Caco-2 (cell line): Measurements from ENCODE around the gene UFSP2. TPM values are rescaled to one million over a fixed set of nuclear protein-coding genes. Genes with fewer than 3 reads are reported as not detected.

Experiments used
- BruUV-seq: library from RNA; stranded (reverse); fragments of 400-500 nt; replicated peaks from 2 replicates; lab custom pipeline; 2021; lab: Mats Ljungman, UMichigan
- CTCF ChIA-PET: fragments of 300-600 bp; sonication (Branson Sonifier 250); formaldehyde crosslinking; loops from one replicate; lab custom pipeline; 2022; ENCODE audit warnings: antibody characterized with exemption; lab: Charles Lee
- POLR2A ChIA-PET: fragments of 300-600 bp; sonication (Branson Sonifier 250); formaldehyde crosslinking; loops from one replicate; lab custom pipeline; 2022; ENCODE audit warnings: antibody characterized with exemption; lab: Charles Lee
- DNase-seq, 2 experiments: peaks; one replicate each; pipeline versions ENCODE4 v3.0.0 to v3.0.0-alpha.2; 2020 to 2022
- H3K27me3 ChIP-seq: replicated peaks from 2 replicates; pipeline ENCODE4 v1.6.0; 2011; ENCODE audit warnings: low read length; ENCODE audit not compliant: control insufficient read depth, insufficient read depth
- H3K36me3 ChIP-seq: 2 replicates; pipeline ENCODE4 v1.5.1; 2011; ENCODE audit warnings: low read length; ENCODE audit not compliant: control insufficient read depth, insufficient read depth
- H3K4me1 ChIP-seq: fragments of 250-450 bp; sonication (Bioruptor Pico); 2 replicates; pipeline ENCODE4 v1.5.1; 2020; ENCODE audit warnings: mild to moderate bottlenecking
- H3K4me3 ChIP-seq: 2 replicates; pipeline ENCODE4 v1.5.1; 2011; ENCODE audit warnings: low read depth, mild to moderate bottlenecking, control low read depth, low read length
- H3K9me3 ChIP-seq: fragments of 250-450 bp; sonication (Bioruptor Pico); 2 replicates; pipeline ENCODE4 v1.5.1; 2020; ENCODE audit warnings: mild to moderate bottlenecking, moderate library complexity
- H3K27ac Mint-ChIP-seq: one replicate; pipeline ENCODE4 v1.8.0; 2022; ENCODE audit warnings: mixed read lengths; ENCODE audit not compliant: unreplicated experiment
- H3K27me3 Mint-ChIP-seq: one replicate; pipeline ENCODE4 v1.8.0; 2022; ENCODE audit warnings: mixed read lengths; ENCODE audit not compliant: insufficient read depth, unreplicated experiment
- H3K36me3 Mint-ChIP-seq: one replicate; pipeline ENCODE4 v1.8.0; 2022; ENCODE audit warnings: mild to moderate bottlenecking, mixed read lengths; ENCODE audit not compliant: insufficient read depth, unreplicated experiment
- H3K4me1 Mint-ChIP-seq: one replicate; pipeline ENCODE4 v1.8.0; 2022; ENCODE audit warnings: low read depth, mixed read lengths; ENCODE audit not compliant: unreplicated experiment
- H3K4me3 Mint-ChIP-seq: one replicate; pipeline ENCODE4 v1.8.0; 2022; ENCODE audit warnings: mild to moderate bottlenecking, moderate library complexity, mixed read lengths; ENCODE audit not compliant: unreplicated experiment
- H3K9me3 Mint-ChIP-seq: one replicate; pipeline ENCODE4 v1.8.0; 2022; ENCODE audit warnings: mixed read lengths; ENCODE audit not compliant: unreplicated experiment
- intact Hi-C: fragments of 100-400 bp; cut with micrococcal nuclease; formaldehyde crosslinking; loops from one replicate; pipeline ENCODE4 v1.10.0; 2022; ENCODE audit not compliant: unreplicated experiment
- total RNA-seq: library from RNA; stranded (reverse); gene quantifications from 2 replicates; pipeline ENCODE4 v1.2.3, GENCODE V29; 2022
- TF ChIP-seq, protein P1 (sequence below), 2 experiments: fragments of 200-600 bp in 1 of 2; IDR thresholded peaks; 1 replicate in 1 of 2; 2 replicates in 1 of 2; pipeline versions ENCODE4 v1.5.1 to v1.8.0; 2011 to 2022; ENCODE audit warnings: antibody characterized with exemption in 1 of 2, control low read depth in 1 of 2, inconsistent platforms in 1 of 2, low read depth in 1 of 2, low read length in 1 of 2, mild to moderate bottlenecking in 1 of 2, moderate library complexity in 1 of 2; ENCODE audit not compliant: insufficient read depth in 1 of 2, severe bottlenecking in 1 of 2, unreplicated experiment in 1 of 2

The UFSP2 gene
- total RNA-seq, 1 experiment from 2014 or later: 17.4 TPM

DNA sequence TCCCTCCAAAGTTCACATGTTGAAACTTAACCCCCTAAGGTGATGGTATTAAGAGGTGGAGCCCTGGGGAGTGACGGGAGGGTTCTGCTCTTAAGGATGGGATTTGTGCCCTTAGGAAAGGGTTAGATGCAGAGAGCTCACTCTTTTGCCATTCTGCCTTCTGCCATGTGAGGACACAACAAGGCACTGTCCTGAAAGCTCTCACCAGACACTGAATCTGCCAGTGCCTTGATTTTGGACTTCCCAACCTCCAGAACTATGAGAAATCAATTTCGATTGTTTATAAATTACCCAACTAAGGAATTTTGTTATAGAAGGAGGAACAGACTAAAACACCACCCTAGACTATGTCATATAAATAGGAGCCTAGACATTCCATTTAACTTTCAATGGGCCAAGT, 41.7 kb downstream of the UFSP2 start:
- Mint-ChIP-seq H3K9me3 (no peaks in the 10 kb centered on the region), H3K36me3 (no peaks in the 10 kb centered on the region), H3K4me1 (no peaks in the 10 kb centered on the region), H3K4me3 (no peak overlapping the region), H3K27me3 (no peaks in the 10 kb centered on the region), H3K27ac (no peak overlapping the region)
- intact Hi-C loops: no loop called here
- no peaks in the 10 kb centered on the region for H3K27me3 ChIP-seq
- no TSS peak for BruUV-seq
- TF ChIP-seq, protein P1, sequence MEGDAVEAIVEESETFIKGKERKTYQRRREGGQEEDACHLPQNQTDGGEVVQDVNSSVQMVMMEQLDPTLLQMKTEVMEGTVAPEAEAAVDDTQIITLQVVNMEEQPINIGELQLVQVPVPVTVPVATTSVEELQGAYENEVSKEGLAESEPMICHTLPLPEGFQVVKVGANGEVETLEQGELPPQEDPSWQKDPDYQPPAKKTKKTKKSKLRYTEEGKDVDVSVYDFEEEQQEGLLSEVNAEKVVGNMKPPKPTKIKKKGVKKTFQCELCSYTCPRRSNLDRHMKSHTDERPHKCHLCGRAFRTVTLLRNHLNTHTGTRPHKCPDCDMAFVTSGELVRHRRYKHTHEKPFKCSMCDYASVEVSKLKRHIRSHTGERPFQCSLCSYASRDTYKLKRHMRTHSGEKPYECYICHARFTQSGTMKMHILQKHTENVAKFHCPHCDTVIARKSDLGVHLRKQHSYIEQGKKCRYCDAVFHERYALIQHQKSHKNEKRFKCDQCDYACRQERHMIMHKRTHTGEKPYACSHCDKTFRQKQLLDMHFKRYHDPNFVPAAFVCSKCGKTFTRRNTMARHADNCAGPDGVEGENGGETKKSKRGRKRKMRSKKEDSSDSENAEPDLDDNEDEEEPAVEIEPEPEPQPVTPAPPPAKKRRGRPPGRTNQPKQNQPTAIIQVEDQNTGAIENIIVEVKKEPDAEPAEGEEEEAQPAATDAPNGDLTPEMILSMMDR (IDR thresholded peaks at IDR 0.05; ENCODE audit: insufficient read depth in 1 of 2, low read depth in 1 of 2, low read length in 1 of 2, severe bottlenecking in 1 of 2, unreplicated experiment in 1 of 2): no peak
- H3K4me3 ChIP-seq: no peak overlapping the region
- peaks cover 4% of the 10 kb centered on the region; the same call in 1 of the 2 replicates for H3K4me1 ChIP-seq
- no peaks in the 10 kb centered on the region for H3K9me3 ChIP-seq
- ChIA-PET CTCF (no interaction called here), POLR2A (interaction anchor here (1.9 kb wide), 1 partner anchor 13 kb away, joined by 5 read pairs; the partner anchor contains the start of gene ANKRD37)
- H3K36me3 ChIP-seq: no peaks in the 10 kb centered on the region
- no peak for DNase-seq

DNA sequence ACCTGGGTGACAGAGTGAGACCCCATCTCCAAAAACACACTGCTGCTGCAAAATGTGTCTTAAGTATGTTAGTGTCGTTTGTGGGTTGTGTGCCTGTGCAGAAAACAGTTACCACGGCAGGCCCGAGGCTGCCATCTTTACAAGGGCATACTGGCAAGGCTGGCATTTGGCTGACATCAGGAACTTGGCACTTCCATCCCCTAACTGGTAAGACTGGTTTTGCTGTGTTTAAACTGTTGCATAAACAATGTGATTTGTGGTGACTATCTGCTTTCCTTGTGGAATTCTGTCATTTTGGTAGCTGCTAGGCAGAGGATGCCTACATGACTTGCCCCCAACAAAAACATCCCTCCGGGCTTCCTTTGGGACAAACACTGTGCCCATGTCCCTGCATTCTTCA, 42.3 kb downstream of the UFSP2 start:
- Histone ChIP-seq H3K9me3 (no peaks in the 10 kb centered on the region), H3K4me1 (peaks cover 4% of the 10 kb centered on the region; the same call in 1 of the 2 replicates), H3K36me3 (no peaks in the 10 kb centered on the region), H3K27me3 (no peaks in the 10 kb centered on the region), H3K4me3 (no peak overlapping the region)
- no TSS peak for BruUV-seq
- Mint-ChIP-seq H3K36me3 (no peaks in the 10 kb centered on the region), H3K27ac (no peak overlapping the region), H3K4me3 (no peak overlapping the region), H3K4me1 (no peaks in the 10 kb centered on the region), H3K9me3 (no peaks in the 10 kb centered on the region), H3K27me3 (no peaks in the 10 kb centered on the region)
- TF ChIP-seq, protein P1 (IDR thresholded peaks at IDR 0.05; ENCODE audit: insufficient read depth in 1 of 2, low read depth in 1 of 2, low read length in 1 of 2, severe bottlenecking in 1 of 2, unreplicated experiment in 1 of 2): no peak
- intact Hi-C loops: no loop called here
- DNase-seq: no peak
- POLR2A ChIA-PET: interaction anchor here (1.9 kb wide), 1 partner anchor 13 kb away, joined by 5 read pairs; the partner anchor contains the start of gene ANKRD37
- CTCF ChIA-PET: no interaction called here

DNA sequence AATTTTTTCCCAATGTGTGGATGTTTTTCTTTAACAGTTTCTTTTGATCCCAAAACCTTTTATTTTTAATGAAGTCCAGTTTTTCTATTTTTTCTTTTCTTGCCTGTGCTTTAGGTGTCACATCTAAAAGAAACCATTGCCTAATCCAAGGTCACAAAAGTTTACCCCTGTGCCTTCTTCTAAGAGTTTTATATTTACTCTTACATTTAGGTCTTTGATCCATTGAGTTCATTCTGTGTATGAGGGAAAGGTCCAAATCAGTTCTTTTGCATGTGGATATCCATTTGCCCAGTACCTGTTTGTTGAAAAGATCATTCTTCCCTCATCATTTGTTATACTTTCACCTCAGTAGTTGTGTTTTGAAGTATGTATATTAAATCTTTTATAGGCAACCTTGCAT, 43.0 kb downstream of the UFSP2 start:
- BruUV-seq: no TSS peak
- Mint-ChIP-seq H3K27me3 (no peaks in the 10 kb centered on the region), H3K27ac (no peak overlapping the region), H3K4me3 (no peak overlapping the region), H3K36me3 (no peaks in the 10 kb centered on the region), H3K9me3 (no peaks in the 10 kb centered on the region), H3K4me1 (no peaks in the 10 kb centered on the region)
- intact Hi-C loops: no loop called here
- Histone ChIP-seq H3K27me3 (no peaks in the 10 kb centered on the region), H3K4me1 (peaks cover 4% of the 10 kb centered on the region; the same call in 1 of the 2 replicates), H3K9me3 (no peaks in the 10 kb centered on the region), H3K4me3 (no peak overlapping the region), H3K36me3 (no peaks in the 10 kb centered on the region)
- ChIA-PET POLR2A (no interaction called here), CTCF (no interaction called here)
- TF ChIP-seq, protein P1 (IDR thresholded peaks at IDR 0.05; ENCODE audit: insufficient read depth in 1 of 2, low read depth in 1 of 2, low read length in 1 of 2, severe bottlenecking in 1 of 2, unreplicated experiment in 1 of 2): no peak
- no peak for DNase-seq
